T-helper 9 cell (primary cell): ENCODE data around the gene GNGT1.

Experiments used
- DNase-seq: peaks from one replicate; pipeline ENCODE4 v3.0.0-alpha.2; 2020
- total RNA-seq, 2 donors: gene quantifications; one replicate each; lab custom pipeline; 2026; lab: John Stamatoyannopoulos, UW

Gene GNGT1
- total RNA-seq, result 0 reads per million in 2 donors

DNA sequence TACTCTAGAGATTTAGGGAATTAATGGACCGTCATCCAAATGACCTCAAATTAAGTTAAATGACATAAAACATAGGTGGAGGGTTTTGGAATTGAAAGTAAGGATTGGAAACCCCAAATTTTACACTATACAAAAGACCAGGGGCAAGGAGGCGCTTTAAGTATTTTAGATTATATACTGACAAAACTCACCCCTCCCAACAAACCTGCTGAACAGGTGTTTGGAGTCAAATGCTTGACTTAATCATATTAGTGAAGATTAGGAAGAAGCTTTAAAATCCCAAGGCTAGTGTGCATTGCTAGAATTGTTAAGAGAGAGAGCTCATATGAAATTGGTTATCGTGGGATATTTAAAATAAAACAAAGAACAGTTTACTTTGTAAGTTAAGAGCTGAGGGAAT, at the start of gene GNGT1:
TSS of gene GNGT1 (plus strand) at position 301 of the 400 bp plus-strand sequence. CDS start 180 bp downstream, outside the sequence.
- no peak for DNase-seq

DNA sequence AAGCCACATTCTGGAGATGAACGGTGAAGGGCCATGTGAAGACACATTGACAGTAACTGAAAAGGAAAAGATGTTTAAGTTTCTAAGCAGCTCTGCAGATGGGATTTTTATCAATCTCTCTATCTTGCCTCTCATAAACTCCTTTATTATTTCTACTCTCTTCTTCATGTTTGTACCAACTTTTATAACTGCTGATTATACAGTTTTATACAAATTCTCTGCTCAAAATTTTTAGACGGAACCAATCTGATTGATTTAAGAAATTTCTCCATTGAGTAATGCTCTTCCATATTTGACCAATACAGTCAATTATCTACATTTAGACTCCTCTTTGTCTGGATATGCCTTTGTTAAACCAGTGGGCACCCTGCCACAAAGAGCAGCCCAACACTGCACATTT, 47.5 kb upstream of the GNGT1 start:
- DNase-seq, result no peak

DNA sequence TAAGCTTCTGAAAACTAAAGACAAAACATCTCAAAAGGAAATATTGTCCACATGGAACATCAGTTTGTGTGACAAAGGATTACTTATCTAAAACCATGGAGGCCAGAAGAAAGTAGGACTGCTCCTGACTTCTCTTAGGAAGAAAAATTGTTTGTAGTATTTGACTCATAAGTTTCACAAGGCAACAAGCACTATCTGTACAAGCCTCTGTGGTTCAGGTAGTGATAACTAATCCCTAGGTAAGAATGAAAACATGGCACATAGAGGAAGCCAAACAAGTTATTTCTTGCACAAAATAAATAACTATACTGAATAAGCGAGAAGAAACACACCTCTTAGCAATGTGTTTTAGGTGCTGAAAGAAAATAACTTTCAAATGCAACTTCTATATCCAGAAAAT, 46.1 kb upstream of the GNGT1 start:
- no peak for DNase-seq

DNA sequence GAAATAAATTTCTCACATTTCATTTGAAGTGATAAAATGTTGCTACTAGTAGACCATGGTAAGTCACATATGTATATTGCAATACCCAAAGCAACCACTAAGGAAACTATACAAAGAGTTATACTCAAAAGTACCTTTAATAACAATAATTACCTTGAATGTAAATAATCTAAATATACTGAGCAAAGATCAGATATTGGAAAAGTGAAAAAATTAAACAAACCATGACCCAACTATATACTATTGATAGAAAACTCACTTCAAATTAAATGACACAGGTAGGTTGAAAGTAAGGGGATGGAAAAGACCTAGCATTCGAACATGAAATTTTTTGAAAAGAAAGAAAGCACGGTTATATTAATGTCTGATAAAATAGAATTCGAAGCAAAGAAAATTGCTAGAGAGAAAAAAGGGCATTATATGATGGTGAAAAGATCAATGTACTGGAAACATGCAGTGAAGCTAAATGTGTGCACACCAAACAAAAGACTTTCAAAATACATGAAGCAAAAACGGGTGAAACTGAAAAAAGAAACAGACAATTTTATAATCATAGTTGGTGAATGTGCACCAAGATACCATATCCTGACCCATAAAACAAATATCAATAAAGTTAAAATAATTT, 44.9 kb upstream of the GNGT1 start:
- no peak for DNase-seq

DNA sequence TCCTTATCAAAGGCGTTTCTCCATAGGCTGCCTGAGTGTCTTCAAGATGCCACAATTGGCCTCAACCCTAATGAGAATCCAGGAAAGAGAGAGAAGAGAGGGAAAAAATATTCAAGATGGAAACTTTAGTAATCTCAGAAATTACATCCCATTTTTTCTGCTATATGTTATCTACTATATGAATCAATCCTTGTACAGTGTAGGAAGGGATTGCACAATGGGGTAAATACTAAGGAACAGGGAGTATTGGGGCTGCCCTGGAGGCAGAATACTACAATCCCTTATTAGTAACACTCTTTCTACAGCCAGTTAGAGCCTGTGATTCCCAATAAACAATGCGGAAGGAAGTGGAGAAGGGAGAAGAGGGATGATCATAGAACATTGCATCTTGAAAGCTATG, 43.7 kb upstream of the GNGT1 start:
- DNase-seq, result no peak

DNA sequence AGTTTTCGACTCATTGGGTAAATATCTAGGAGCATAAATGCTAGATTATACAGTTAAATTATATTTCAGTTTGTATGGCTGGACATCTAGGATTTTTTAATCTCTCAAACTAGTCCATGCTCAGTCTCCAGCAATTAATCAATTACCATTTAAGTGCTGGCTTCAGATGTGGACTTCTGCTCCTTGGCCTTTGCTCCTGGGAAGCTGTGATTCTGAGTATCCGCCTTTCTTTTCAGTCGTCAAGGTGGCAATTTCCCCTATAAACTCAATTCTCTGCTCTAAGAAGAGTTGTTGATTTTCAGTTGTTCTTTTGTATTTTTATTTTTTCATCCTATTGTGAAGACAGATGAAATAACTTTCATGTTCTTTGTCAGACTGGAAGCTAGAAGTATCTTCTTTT, 39.5 kb upstream of the GNGT1 start:
- DNase-seq, result no peak

DNA sequence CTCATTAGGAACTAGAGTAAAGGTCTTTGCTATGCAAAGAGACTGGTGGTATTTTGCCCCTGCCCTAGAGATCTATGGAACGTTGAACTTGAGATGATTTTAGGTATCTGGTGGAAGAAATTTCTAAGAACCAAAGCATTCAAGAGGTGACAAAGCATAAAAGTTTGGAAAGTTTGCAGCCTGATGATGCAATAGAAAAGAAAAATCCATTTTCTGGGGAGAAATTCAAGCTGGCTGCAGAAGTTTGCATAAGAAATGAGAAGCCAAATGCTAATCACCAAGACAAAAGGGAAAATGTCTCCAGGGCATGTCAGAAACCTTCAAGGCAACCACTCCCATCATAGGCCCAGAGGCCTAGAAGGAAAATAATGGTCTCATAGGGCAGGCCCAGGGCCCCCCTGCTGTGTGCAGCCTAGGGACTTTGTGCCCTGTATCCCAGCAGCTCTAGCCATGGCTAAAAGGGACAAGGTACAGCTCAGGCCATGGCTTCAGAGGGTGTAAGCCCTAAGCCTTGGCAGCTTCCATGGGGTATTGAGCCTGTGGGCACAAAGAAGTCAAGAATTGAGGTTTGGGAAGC, 32.3 kb upstream of the GNGT1 start:
- DNase-seq, result no peak

DNA sequence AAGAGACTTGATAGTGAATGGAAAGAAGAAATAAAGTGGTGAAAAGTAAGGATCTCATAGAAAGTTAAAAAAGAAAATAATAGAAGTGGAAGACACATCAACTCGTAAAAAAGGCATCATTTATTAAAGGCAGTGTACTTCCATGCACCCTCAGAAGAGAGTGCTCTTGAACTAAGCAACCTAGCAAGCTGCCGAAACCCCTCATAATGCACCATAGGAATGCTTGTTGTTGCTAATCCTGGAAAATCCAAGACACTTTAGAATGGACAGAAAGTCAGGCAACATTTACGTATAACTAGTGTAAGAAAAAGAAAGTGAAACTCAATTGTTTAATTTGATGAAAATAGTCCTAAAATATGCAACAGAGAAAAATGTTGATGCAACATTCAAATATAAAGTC, 28.6 kb upstream of the GNGT1 start:
- DNase-seq, result no peak

DNA sequence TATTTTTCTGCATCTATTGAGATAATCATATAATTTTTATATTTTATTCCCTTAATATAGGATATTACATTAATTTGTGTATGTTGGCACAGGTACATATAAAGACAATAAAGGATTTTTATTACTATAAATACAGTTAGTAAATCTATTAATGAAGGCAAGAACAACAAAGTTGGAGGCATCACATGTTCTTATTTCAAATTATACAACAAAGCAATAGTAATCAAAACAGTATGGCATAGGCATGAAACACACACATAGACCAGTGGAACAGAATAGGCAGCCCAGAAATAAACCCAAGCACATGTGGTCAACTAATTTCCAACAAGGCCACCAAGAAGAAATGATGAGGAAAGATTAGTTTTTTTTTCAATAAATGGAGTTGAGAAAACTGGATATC, 27.0 kb upstream of the GNGT1 start:
- DNase-seq, result no peak

DNA sequence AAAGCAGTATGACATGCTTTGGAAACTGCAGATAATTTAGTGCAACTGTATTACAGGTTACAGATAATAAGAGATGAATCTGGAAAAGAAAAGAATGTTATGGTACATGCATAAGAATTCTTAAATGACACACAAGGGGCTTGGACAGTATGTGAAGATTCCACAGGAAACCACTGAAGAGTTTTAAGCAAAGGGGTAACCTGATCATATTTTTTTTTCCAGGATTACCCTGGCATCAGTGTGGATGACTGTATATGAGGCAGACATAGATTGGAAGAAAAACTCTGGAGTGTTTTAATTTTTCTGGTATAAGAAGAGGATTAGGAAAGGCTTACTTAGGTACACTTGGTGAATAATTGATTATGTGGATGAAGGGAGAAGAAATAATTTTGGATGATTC, 23.9 kb upstream of the GNGT1 start:
- DNase-seq, result no peak

DNA sequence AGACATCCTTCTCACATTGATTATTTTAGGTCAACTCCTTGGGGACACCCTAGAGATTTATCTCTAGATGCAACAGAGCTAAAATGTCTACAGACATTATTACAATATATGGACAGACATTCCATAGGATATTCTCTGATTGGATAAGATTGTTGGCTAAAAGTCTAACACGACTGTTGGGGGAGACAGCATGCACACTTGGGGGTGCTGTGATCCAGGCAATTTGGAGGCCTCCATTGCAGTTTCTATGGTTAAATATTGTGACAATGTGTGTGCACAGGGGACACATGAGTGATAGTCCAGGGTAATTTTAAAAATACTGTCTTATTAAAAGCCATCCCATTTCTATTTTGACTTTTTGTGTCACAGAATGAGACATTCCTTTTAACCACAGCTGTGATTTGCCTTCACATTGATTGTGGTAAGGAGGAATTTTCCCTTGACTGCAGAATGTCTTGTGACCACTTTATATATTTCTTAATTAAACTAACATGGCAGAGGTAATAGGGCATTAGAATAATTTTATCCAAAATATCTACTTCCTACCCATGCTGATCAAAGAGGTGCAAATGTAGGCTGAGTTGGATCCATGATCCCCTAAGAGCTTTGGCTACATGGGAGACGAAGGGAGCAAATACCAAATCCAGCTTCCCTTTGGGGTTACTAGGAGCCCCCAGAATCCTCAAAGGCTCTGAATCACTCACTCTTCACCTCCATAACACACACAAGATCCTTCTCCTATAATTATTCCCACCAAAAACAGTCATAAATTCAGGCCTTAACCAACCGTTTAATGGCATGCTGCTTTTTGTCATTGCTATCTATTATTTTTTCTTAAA, 23.1 kb upstream of the GNGT1 start:
- no peak for DNase-seq

DNA sequence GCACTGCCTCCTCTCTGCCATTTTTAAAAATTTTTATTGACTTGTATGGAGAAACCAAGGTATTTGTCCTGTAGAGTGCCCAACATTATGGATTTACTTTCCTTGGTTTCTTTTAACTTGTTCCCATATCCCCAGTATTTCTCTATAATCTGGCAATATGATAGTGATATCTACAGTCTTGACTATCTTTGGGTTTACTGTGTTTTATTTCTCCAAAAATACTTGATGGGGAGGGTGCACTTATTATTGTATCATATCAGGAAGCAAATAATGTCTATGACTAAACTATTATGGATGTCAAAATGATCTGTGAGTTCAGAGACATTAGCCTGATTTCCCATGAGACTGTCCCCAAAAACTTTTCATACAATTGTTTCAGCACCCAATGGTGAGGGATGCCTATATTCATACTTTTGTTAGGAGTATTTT, 22.4 kb upstream of the GNGT1 start:
- no peak for DNase-seq

DNA sequence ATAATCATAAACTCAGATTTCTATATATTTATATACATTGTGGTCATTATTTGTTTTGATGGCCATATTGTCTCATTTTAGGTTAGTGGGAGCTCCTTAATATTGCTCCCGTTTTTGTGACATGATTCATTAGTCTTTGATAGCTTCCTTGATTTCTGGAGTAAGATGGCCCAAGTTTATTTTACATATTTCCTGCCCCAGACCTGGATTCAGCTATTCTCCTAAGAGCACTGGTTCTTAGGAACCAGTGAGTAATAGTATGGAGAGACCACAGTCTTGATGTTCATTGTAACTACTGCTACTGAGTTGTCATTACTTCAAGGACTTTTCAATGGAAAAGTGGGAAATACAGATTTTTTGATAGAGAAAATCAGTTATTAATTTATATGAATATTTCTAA, 21.8 kb upstream of the GNGT1 start:
- DNase-seq, result no peak

DNA sequence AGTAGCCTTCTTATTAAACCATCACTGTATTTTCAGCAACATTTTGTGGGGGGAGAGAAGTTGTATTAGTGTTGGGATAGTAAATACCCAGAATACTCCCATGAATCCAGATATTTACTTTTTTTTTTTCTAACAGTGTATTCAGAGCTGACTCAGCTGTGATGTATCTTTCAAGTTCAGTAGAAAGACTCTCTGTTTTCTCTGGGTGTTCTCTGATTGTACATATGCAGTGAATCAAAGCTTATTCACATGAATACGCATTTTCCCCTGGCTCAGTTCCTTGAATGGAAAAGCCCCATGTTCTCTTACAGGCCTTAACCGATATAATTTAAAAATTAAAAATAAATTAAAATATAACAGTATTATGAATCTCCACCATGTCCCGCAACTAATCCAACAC, 17.1 kb upstream of the GNGT1 start:
- no peak for DNase-seq

DNA sequence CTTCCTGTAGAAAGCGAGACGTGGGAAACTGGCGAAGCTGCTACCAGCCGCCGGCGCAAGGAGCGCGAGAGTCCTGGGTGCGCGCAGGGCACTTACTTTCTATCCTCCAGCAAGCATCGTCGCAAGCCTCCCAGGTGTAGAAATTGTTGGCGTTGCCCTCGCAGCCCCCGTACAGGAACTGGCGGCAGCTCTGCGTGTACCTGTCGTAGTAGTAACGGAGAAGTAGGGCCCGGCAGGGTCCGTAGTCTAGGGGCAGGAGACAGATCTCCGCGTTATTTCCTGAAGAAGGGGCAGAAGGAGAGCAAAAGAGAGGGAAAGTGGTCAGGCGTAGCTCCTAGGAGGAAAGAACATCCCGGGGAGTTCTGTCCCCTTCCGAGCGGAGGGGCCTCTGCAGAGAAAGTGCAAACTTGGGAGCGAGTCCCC, 16.3 kb upstream of the GNGT1 start:
- no peak for DNase-seq

DNA sequence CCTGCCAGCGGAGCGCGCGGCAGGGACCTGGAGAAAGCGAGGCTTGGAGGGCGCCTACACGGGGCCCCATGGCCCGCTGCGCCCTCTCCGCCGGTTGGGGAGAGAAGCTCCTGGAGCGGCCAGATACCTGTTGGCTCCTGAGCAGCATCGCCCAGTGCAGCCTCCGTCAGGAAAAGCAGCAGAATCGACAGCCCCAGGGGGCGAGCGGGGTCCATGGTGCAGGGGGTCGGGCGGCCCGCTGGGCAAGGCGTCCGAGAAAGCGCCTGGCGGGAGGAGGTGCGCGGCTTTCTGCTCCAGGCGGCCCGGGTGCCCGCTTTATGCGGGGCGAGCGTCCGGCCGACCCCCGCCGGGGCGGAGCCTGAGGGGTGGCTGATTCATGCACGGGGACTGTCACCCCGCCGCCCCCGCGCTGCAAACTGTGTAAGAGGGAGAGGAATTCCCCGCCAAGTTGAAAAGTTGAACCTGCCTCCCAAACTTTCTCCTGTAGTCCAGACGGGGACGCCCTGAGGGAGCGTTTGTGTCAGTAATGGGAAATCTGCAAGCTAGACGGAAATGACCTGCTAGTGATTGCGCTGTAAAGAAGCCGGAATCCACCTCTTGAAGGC, 15.8 kb upstream of the GNGT1 start, which contains the start of gene TFPI2:
TSS of gene TFPI2 (minus strand) at position 290 of the 605 bp plus-strand sequence. CDS start at position 215, 75 bp downstream.
- DNase-seq, result no peak

DNA sequence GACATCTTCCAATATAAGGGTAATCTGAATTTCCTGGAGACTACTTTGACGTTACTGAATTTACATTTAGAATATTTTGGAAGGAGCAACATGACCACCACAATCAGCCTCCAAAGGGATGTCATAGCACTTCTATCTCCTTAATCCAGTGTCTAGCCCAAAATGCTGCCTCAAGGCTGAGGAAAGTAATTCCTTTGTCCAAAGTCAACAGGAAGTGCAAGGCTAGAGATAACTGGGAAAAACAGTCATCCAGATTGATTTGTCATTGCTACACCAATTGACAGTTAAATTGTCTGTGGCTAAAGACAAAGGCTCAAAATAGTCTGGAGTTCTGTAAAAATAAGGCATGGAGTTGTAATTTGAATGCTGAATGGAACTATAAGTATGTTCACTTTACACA, 11.9 kb upstream of the GNGT1 start:
- no peak for DNase-seq

DNA sequence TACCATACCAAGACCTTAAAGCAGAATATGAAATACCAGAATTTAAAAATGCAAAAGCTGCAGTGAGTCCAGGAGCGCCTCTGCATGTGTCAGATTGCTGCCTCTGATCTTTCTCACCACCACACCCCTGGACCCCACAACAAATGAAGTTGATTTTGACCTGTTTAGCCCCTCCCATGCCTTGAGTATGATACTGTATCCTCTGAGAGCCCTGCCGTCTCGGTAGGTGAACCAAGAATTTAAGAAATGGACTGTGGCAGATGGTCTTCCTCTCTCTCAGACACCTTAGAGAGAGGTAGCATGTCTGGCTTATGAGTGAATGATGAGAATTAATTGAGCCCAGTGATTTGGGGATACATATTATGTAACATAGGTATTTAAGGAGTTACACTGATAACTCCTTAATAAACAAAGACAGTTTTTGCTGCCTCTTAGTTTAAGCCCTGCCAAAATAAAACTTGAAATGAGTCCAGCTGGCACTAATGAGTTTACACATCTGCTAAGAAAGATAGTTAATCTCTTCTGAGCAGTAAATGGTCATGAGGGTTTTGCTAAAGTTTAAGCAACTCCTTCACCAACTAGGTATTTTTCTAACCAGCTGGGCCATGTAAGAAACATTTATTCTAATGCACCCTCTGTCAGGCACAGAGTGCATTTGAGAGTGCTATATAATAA, 11.3 kb upstream of the GNGT1 start:
- no peak for DNase-seq

DNA sequence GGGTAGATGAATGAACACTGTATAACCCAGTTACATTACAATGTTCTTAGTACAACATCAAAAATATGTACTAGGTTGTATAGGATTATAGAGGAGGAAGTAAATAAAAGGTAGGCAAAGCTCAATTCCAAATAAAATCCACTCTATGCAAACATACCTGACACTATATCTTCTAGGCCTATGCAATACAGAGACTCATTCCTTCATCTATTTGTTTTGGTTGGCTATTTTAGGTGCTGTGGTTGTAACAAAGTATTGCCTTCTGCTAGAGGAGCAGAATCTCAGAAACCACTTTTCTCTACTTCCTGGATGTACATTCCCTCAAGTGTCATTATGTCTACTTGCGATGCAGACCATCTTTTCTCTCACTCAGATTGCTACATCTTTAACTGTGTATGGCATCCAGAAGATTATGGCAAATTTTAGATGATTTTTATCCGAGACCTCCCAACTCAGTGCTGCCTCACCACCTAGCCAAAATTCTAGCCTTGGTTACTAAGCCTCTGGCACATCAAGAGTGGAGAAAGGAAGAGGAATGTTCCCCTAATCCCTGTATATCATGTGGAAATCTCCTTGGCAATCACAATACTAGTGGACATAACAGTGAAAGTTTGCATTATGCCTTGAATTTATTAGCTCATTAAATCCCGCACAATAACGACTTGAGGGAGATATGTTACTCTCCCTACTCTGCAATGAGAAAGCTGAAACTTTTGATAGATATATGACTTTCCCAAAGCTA, 10.3 kb upstream of the GNGT1 start:
- no peak for DNase-seq

DNA sequence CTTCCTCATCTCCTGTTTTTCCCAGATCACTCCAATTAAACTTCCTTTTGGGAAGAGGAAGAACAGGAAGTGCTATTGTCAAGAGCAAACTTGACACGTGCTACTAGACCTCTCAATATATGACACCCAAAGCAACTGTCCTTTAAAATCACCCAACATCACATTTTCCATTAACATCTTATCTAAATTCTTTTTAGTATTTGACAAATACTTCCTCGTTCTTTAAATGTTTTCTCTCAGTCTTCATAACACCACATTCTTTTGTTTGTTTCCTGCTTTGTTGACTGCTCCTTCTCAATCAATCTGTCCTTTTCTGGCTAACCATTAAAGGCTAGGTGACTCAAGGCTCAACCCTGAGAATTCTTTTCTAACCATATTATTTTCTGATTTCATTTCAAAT, 8.7 kb upstream of the GNGT1 start:
- no peak for DNase-seq

DNA sequence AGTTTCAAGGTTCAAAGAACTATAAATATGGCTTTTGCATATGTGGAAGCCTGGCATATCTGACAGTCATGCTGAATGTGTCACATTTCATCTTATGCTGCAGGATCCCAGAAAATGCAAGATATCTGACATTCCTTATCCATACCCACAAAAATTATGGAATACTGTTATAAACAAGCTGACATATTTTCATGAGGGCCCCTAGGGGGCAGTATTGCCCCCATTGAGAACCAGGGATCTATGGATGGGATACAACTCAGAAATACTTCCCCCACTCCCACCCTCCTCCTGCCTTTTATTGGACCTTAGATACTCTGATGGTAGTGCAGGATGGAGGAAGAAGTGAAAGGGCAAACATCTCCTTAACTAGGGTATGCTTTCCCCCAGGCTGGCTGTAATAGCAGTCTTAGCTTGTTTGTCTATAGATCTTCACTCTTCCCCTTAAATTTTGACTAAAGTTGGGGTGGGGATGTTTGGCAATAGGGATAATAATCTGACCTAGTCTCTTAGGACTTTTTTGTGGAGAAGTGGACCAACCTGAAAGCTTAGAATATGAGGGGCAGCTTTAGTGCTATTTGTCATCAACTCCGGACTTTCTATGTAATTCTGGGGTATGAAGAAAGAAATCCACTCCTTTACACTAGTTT, 3.5 kb upstream of the GNGT1 start:
- DNase-seq, result no peak
